ENCODE results near the gene RSRC1. TPM values are rescaled to one million over a fixed set of nuclear protein-coding genes. Genes with fewer than 3 reads are reported as not detected.
"Not testable (repeated sequence)": the region's sequence is repeated elsewhere in the genome, so short reads cannot be mapped to it uniquely, and the experiment has no call there.

The RSRC1 gene
- total and polyA plus RNA-seq, 2 experiments from 2014 or later, result 22.6 to 34.1 TPM

DNA sequence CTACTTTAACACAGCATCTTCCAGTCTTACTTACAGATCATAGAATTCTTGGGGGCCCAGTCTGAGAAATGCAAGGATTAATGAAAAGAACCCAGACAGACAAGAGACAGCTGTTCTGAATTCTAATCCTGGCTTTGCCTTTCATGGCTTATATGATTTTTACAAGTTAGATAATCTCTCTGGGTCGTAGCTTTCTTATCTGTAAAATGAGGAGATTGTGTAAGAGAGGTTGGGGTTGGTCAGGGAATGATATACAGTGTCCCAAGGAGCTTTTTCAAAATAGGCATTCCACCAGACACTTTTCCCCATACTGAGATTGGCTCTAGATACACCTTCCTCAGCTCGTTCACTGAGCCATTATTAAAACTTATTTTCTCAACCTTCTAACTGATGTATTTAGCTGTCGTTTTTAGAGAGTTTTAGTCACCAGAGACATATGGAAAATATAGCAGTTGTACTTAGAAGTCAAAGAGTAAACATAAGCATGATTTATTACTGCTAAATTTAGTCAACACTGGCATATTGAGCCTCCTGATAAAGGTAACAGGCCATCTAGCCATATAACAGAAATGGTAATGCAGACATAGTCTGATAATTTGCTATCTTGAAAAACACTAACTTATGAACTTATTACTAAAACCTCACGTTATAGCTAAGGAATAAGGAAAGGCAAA is 298.1 kb downstream of the RSRC1 start:
- Histone ChIP-seq H3K27ac (no peak overlapping the region), H3K4me2 (peak overlapping the region; percentile 13), H3K4me1 (ENCODE audit: insufficient read depth) (no peaks in the 10 kb centered on the region), H3K9me2 (replicated peaks; ENCODE audit: insufficient read depth) (no peaks in the 10 kb centered on the region), H4K20me1 (ENCODE audit: insufficient read depth, poor library complexity, severe bottlenecking) (no peaks in the 10 kb centered on the region), H3K79me2 (no peaks in the 10 kb centered on the region), H2AFZ (no peak overlapping the region), H3K27me3 (no peaks in the 10 kb centered on the region), H3K4me3 (no peak overlapping the region), H3K9me3 (ENCODE audit: low read depth) (no peaks in the 10 kb centered on the region), H3K36me3 (replicated peaks; ENCODE audit: insufficient read depth, low read depth) (no peaks in the 10 kb centered on the region)
- TF ChIP-seq EZH2 (IDR thresholded peaks at IDR 0.05; ENCODE audit: borderline replicate concordance) (no peak), EZH2phosphoT487 (IDR thresholded peaks at IDR 0.05; ENCODE audit: low read depth, severe bottlenecking, unreplicated experiment) (no peak)
- TF ChIP-seq, protein P1, sequence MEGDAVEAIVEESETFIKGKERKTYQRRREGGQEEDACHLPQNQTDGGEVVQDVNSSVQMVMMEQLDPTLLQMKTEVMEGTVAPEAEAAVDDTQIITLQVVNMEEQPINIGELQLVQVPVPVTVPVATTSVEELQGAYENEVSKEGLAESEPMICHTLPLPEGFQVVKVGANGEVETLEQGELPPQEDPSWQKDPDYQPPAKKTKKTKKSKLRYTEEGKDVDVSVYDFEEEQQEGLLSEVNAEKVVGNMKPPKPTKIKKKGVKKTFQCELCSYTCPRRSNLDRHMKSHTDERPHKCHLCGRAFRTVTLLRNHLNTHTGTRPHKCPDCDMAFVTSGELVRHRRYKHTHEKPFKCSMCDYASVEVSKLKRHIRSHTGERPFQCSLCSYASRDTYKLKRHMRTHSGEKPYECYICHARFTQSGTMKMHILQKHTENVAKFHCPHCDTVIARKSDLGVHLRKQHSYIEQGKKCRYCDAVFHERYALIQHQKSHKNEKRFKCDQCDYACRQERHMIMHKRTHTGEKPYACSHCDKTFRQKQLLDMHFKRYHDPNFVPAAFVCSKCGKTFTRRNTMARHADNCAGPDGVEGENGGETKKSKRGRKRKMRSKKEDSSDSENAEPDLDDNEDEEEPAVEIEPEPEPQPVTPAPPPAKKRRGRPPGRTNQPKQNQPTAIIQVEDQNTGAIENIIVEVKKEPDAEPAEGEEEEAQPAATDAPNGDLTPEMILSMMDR (IDR thresholded peaks at IDR 0.05; ENCODE audit: poor library complexity), result no peak
- no peak for DNase-seq (ENCODE audit: low spot score)
- WGBS (ENCODE audit: low lambda C conversion rate, missing lambda C conversion rate), result 37% methylated on average over 4 of the region's 4 CpGs

DNA sequence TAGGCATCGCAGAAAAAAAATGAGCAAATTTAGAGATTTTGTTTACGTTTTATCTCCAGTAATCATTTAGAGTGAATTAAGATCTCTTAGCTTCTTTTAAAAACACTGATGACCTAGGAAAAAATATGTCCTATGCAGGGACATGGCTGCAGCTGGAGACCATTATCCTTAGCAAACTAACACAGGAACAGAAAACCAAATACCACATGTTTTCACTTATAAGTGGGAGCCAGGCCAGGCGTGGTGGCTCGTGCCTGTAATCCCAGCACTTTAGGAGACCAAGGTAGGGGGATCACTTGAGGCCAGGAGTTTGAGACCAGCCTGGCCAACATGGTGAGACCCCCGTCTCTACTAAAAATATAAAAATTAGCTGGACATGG is 298.6 kb downstream of the RSRC1 start:
- H4K20me1 ChIP-seq (ENCODE audit: insufficient read depth, poor library complexity, severe bottlenecking); H3K4me3 ChIP-seq; H3K4me1 ChIP-seq (ENCODE audit: insufficient read depth); H3K9me2 ChIP-seq (replicated peaks; ENCODE audit: insufficient read depth); H3K27ac ChIP-seq; H2AFZ ChIP-seq; H3K27me3 ChIP-seq; H3K79me2 ChIP-seq; DNase-seq (ENCODE audit: low spot score); H3K36me3 ChIP-seq (replicated peaks; ENCODE audit: insufficient read depth, low read depth); H3K9me3 ChIP-seq (ENCODE audit: low read depth): not testable (repeated sequence)
- H3K4me2 ChIP-seq, result peak overlapping the region; percentile 13
- 52% methylated on average over 5 of the region's 5 CpGs for WGBS (ENCODE audit: low lambda C conversion rate, missing lambda C conversion rate)

DNA sequence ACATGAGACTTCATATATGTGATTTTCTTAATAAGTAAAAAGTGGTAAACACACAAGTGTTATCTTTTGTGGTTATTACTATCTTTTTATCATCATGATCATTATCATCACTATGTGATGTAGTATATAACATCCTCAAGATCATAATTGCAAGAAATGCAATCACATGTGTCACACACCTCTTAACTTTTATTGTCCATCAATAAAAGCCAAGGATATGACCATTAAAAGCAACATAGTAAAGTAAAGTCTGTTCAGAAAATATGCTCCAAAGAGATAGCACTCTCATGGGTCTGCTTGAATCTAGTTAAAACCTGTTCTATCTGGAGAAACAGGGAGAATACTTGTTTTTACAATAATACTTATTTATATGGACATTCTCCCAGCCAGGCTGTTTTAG is 308.1 kb downstream of the RSRC1 start:
- no peak overlapping the region for H3K4me2 ChIP-seq
- H3K79me2 ChIP-seq, result no peaks in the 10 kb centered on the region
- H3K4me3 ChIP-seq, result no peak overlapping the region
- no peaks in the 10 kb centered on the region for H3K9me3 ChIP-seq (ENCODE audit: low read depth)
- no peak overlapping the region for H3K27ac ChIP-seq
- H3K9me2 ChIP-seq (replicated peaks; ENCODE audit: insufficient read depth), result no peaks in the 10 kb centered on the region
- H3K4me1 ChIP-seq (ENCODE audit: insufficient read depth), result no peaks in the 10 kb centered on the region
- no peaks in the 10 kb centered on the region for H3K36me3 ChIP-seq (replicated peaks; ENCODE audit: insufficient read depth, low read depth)
- H4K20me1 ChIP-seq (ENCODE audit: insufficient read depth, poor library complexity, severe bottlenecking), result no peaks in the 10 kb centered on the region
- DNase-seq (ENCODE audit: low spot score), result no peak
- H2AFZ ChIP-seq, result no peak overlapping the region
- TF ChIP-seq, protein P1 (IDR thresholded peaks at IDR 0.05; ENCODE audit: poor library complexity), result no peak
- TF ChIP-seq EZH2phosphoT487 (IDR thresholded peaks at IDR 0.05; ENCODE audit: low read depth, severe bottlenecking, unreplicated experiment), result no peak
- no peaks in the 10 kb centered on the region for H3K27me3 ChIP-seq

DNA sequence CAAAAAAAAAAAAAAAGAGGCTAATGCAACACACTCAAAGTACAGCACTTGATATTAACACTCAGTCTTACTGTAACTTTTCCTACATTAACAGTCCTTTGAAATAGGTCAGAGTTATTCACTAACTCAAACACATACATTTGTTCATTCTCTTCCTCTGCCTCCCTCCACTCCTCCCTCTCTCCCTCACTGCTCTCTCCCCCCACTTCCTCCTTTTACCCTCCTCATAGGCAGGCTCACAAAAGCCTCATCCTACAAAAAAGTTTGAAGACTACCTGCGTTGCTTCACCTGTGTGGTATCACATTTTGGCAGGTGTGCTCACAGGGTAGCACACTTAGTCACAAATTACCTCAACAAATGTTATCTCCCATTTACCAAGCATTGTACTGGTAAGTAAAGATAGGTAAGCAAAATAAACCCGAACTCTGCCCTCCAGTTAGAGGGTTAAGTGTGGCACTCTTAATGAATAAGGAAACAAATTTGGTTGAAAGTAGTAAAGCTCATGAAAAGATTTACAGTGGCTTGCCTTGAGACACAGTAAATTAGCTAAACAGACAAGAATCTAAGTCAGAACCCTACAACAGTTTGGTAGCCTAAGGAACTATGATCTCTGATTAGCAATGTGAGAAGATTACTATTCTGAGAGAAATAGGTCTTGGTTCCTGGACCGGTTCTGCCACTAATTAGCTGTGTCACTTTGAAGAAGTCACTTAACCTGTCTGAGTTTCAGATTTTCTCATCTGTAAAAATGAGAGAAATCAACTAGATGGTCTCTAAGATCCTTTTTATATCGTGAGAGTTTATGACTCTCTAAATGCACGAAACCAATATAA is 310.1 kb downstream of the RSRC1 start:
- H3K9me3 ChIP-seq (ENCODE audit: low read depth), result no peaks in the 10 kb centered on the region
- H3K79me2 ChIP-seq, result no peaks in the 10 kb centered on the region
- TF ChIP-seq EZH2phosphoT487 (IDR thresholded peaks at IDR 0.05; ENCODE audit: low read depth, severe bottlenecking, unreplicated experiment), result no peak
- H3K9me2 ChIP-seq (replicated peaks; ENCODE audit: insufficient read depth), result no peaks in the 10 kb centered on the region
- H3K36me3 ChIP-seq (replicated peaks; ENCODE audit: insufficient read depth, low read depth), result no peaks in the 10 kb centered on the region
- H3K27me3 ChIP-seq, result no peaks in the 10 kb centered on the region
- no peaks in the 10 kb centered on the region for H4K20me1 ChIP-seq (ENCODE audit: insufficient read depth, poor library complexity, severe bottlenecking)
- H3K27ac ChIP-seq, result no peak overlapping the region
- H3K4me2 ChIP-seq, result no peak overlapping the region
- no peak for DNase-seq (ENCODE audit: low spot score)
- no peaks in the 10 kb centered on the region for H3K4me1 ChIP-seq (ENCODE audit: insufficient read depth)
- WGBS (ENCODE audit: low lambda C conversion rate, missing lambda C conversion rate), result 76% methylated on average over 5 of the region's 5 CpGs
- H3K4me3 ChIP-seq, result no peak overlapping the region
- no peak overlapping the region for H2AFZ ChIP-seq

All from hepatocyte (in vitro differentiated cells).